WTC11 (cell line): ENCODE data around the gene CPEB4. TPM values are rescaled to one million over a fixed set of nuclear protein-coding genes. Genes with fewer than 3 reads are reported as not detected.

Source experiments
- ATAC-seq: fragments of 200-7000 bp; cut with Tn5 transposase; 2 replicates; pipeline ENCODE4 v1.10.0; 2021; ENCODE audit warnings: mild to moderate bottlenecking, moderate library complexity
- CTCF ChIA-PET: fragments of 300-600 bp; sonication (Branson Sonifier 250); formaldehyde crosslinking; loops from one replicate; lab custom pipeline; 2021; ENCODE audit warnings: antibody characterized with exemption; lab: Charles Lee
- POLR2A ChIA-PET: fragments of 350-600 bp; sonication (Branson Sonifier 250); formaldehyde crosslinking; loops from one replicate; lab custom pipeline; 2021; ENCODE audit warnings: antibody characterized with exemption; lab: Charles Lee
- DNase-seq: peaks from one replicate; pipeline ENCODE4 v3.0.0; 2021; ENCODE audit warnings: low spot score
- H3K27ac Mint-ChIP-seq: 2 replicates; pipeline ENCODE4 v1.8.0; 2021; ENCODE audit warnings: mixed read lengths
- H3K27me3 Mint-ChIP-seq: 2 replicates; pipeline ENCODE4 v1.8.0; 2021; ENCODE audit warnings: low read depth, mild to moderate bottlenecking, moderate library complexity, mixed read lengths
- H3K36me3 Mint-ChIP-seq: 2 replicates; pipeline ENCODE4 v1.8.0; 2021; ENCODE audit warnings: mixed read lengths
- H3K4me1 Mint-ChIP-seq: 2 replicates; pipeline ENCODE4 v1.8.0; 2022; ENCODE audit warnings: mixed read lengths
- H3K4me3 Mint-ChIP-seq: 2 replicates; pipeline ENCODE4 v1.8.0; 2021; ENCODE audit warnings: mild to moderate bottlenecking, moderate library complexity, mixed read lengths
- H3K9me3 Mint-ChIP-seq: 2 replicates; pipeline ENCODE4 v1.8.0; 2021; ENCODE audit warnings: mixed read lengths
- AFF4 ChIP-seq: sonication (generic); formaldehyde crosslinking; IDR thresholded peaks from 2 replicates; pipeline ENCODE4 v1.8.1; 2023; ENCODE audit warnings: mild to moderate bottlenecking, missing genetic modification reagents, borderline replicate concordance
- FOXJ3 ChIP-seq: sonication (generic); formaldehyde crosslinking; IDR thresholded peaks from 2 replicates; pipeline ENCODE4 v1.9.0; 2021; ENCODE audit warnings: missing genetic modification reagents, mild to moderate bottlenecking, borderline replicate concordance
- GTF2I ChIP-seq: fragments of 250-450 bp; sonication (Bioruptor Pico); conservative IDR thresholded peaks from 2 replicates; pipeline ENCODE4 v1.4.0; 2021; ENCODE audit warnings: mild to moderate bottlenecking
- HMGA2 ChIP-seq: fragments of 250-450 bp; sonication (Bioruptor Pico); IDR thresholded peaks from 2 replicates; pipeline ENCODE4 v1.4.0; 2021; ENCODE audit warnings: mild to moderate bottlenecking, moderate library complexity
- IRF1 ChIP-seq: sonication (generic); formaldehyde crosslinking; IDR thresholded peaks from 2 replicates; pipeline ENCODE4 v1.8.0; 2023; ENCODE audit warnings: missing genetic modification reagents
- JAZF1 ChIP-seq: fragments of 250-450 bp; sonication (Bioruptor Pico); IDR thresholded peaks from 2 replicates; pipeline ENCODE4 v1.9.0; 2021; ENCODE audit warnings: moderate library complexity, mild to moderate bottlenecking, inconsistent platforms
- MYBL2 ChIP-seq: sonication (generic); formaldehyde crosslinking; IDR thresholded peaks from 2 replicates; pipeline ENCODE4 v1.8.1; 2023; ENCODE audit warnings: mild to moderate bottlenecking, moderate library complexity, missing genetic modification reagents
- NR1H2 ChIP-seq: sonication (generic); formaldehyde crosslinking; IDR thresholded peaks from 2 replicates; pipeline ENCODE4 v1.9.0; 2021; ENCODE audit warnings: mild to moderate bottlenecking, moderate library complexity, missing genetic modification reagents
- OVOL2 ChIP-seq: fragments of 250-450 bp; sonication (Bioruptor Pico); IDR thresholded peaks from 2 replicates; pipeline ENCODE4 v1.9.0; 2021; ENCODE audit warnings: mild to moderate bottlenecking, borderline replicate concordance
- PRRX2 ChIP-seq: fragments of 250-450 bp; sonication (Bioruptor Pico); IDR thresholded peaks from 2 replicates; pipeline ENCODE4 v1.8.0; 2021; ENCODE audit warnings: mild to moderate bottlenecking
- SMAD3 ChIP-seq: sonication (generic); formaldehyde crosslinking; IDR thresholded peaks from 2 replicates; pipeline ENCODE4 v1.8.0; 2022; ENCODE audit warnings: missing genetic modification reagents, mild to moderate bottlenecking, borderline replicate concordance
- STAT6 ChIP-seq: sonication (generic); formaldehyde crosslinking; conservative IDR thresholded peaks from 2 replicates; pipeline ENCODE4 v1.8.1; 2023; ENCODE audit warnings: mild to moderate bottlenecking, low read depth, missing genetic modification reagents, moderate library complexity
- TEAD1 ChIP-seq: sonication (generic); formaldehyde crosslinking; IDR thresholded peaks from 2 replicates; pipeline ENCODE4 v1.8.0; 2022; ENCODE audit warnings: mild to moderate bottlenecking, missing genetic modification reagents
- ZNF138 ChIP-seq: sonication (generic); formaldehyde crosslinking; conservative IDR thresholded peaks from 2 replicates; pipeline ENCODE4 v1.8.1; 2022; ENCODE audit warnings: mild to moderate bottlenecking, moderate library complexity, missing genetic modification reagents
- ZNF317 ChIP-seq: sonication (generic); formaldehyde crosslinking; IDR thresholded peaks from 2 replicates; pipeline ENCODE4 v1.8.1; 2023; ENCODE audit warnings: low read depth, mild to moderate bottlenecking, moderate library complexity, missing genetic modification reagents, borderline replicate concordance
- ZNF396 ChIP-seq: fragments of 250-450 bp; sonication (Bioruptor Pico); IDR thresholded peaks from 2 replicates; pipeline ENCODE4 v1.8.0; 2021; ENCODE audit warnings: mild to moderate bottlenecking, moderate library complexity, borderline replicate concordance
- total RNA-seq: library from RNA; stranded (reverse); gene quantifications from 3 replicates; pipeline ENCODE4 v1.2.3, GENCODE V29; 2021
- TF ChIP-seq, protein P1 (sequence below): sonication (generic); formaldehyde crosslinking; IDR thresholded peaks from 2 replicates; pipeline ENCODE4 v1.8.0; 2022; ENCODE audit warnings: mild to moderate bottlenecking, missing genetic modification reagents
- TF ChIP-seq, protein P2 (sequence below): fragments of 250-450 bp; sonication (Bioruptor Pico); IDR thresholded peaks from 2 replicates; pipeline ENCODE4 v1.9.0; 2021; ENCODE audit warnings: mild to moderate bottlenecking, borderline replicate concordance
- TF ChIP-seq, protein P3 (sequence below): sonication (generic); formaldehyde crosslinking; IDR thresholded peaks from 2 replicates; pipeline ENCODE4 v1.8.0; 2022; ENCODE audit warnings: mild to moderate bottlenecking, missing genetic modification reagents

CPEB4 gene
- total RNA-seq, 1 experiment from 2014 or later, result 12.7 TPM

DNA sequence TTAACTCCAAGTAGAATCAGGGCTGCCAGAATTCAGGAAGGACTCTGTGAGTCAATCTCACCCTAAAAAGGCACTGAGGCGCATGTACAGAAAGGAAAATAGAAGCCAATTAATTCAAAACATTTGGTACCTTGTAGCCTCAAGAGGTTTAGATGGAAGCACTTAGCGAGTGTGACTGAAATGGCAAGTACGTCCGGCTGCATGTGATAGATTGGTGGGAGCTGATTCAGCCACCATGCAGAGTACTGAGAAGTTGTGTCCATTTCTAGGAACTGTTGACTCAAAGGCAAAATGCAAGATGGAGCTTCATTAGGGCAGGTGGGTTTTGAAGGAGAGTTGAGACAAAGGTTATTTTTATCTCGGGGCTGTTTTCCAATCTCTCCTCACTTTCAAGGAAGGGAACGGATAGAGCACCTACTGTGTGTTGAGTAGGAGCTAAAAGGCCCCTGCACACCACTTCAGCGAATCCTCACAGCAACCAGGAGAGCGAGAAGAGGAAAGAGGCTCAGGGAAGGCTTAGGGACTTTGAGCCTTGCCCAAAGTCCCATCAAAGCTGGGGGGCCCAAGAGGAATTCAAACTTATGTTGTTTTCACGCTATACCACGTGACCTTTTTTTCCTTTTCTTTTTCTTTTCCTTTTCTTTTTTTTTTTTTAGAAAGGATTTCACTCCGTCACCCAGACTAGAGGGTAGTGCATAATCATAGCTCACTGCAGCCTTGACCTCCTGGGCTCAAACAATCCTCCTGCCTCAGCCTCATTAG is 34.6 kb upstream of the CPEB4 start:
- no peak overlapping the region for H3K27ac Mint-ChIP-seq
- no peak overlapping the region for H3K4me3 Mint-ChIP-seq
- H3K27me3 Mint-ChIP-seq, result no peaks in the 10 kb centered on the region; the same call in 1 of the 2 replicates
- no peak for ATAC-seq
- POLR2A ChIA-PET, result no interaction called here
- peaks cover 6% of the 10 kb centered on the region; the same call in 1 of the 2 replicates for H3K4me1 Mint-ChIP-seq
- TF ChIP-seq NR1H2 (CRISPR knock-in tag) (no peak), GTF2I (CRISPR knock-in tag) (no peak), STAT6 (CRISPR knock-in tag) (no peak), JAZF1 (CRISPR knock-in tag) (no peak), ZNF138 (no peak), OVOL2 (CRISPR knock-in tag) (no peak), PRRX2 (no peak), TEAD1 (no peak)
- TF ChIP-seq, protein P1, sequence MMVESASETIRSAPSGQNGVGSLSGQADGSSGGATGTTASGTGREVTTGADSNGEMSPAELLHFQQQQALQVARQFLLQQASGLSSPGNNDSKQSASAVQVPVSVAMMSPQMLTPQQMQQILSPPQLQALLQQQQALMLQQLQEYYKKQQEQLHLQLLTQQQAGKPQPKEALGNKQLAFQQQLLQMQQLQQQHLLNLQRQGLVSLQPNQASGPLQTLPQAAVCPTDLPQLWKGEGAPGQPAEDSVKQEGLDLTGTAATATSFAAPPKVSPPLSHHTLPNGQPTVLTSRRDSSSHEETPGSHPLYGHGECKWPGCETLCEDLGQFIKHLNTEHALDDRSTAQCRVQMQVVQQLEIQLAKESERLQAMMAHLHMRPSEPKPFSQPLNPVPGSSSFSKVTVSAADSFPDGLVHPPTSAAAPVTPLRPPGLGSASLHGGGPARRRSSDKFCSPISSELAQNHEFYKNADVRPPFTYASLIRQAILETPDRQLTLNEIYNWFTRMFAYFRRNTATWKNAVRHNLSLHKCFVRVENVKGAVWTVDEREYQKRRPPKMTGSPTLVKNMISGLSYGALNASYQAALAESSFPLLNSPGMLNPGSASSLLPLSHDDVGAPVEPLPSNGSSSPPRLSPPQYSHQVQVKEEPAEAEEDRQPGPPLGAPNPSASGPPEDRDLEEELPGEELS (CRISPR knock-in tag), result no peak
- H3K9me3 Mint-ChIP-seq, result peaks cover 8% of the 10 kb centered on the region
- DNase-seq, result no peak
- CTCF ChIA-PET, result no interaction called here
- peaks cover 6% of the 10 kb centered on the region; the same call in 1 of the 2 replicates for H3K36me3 Mint-ChIP-seq

DNA sequence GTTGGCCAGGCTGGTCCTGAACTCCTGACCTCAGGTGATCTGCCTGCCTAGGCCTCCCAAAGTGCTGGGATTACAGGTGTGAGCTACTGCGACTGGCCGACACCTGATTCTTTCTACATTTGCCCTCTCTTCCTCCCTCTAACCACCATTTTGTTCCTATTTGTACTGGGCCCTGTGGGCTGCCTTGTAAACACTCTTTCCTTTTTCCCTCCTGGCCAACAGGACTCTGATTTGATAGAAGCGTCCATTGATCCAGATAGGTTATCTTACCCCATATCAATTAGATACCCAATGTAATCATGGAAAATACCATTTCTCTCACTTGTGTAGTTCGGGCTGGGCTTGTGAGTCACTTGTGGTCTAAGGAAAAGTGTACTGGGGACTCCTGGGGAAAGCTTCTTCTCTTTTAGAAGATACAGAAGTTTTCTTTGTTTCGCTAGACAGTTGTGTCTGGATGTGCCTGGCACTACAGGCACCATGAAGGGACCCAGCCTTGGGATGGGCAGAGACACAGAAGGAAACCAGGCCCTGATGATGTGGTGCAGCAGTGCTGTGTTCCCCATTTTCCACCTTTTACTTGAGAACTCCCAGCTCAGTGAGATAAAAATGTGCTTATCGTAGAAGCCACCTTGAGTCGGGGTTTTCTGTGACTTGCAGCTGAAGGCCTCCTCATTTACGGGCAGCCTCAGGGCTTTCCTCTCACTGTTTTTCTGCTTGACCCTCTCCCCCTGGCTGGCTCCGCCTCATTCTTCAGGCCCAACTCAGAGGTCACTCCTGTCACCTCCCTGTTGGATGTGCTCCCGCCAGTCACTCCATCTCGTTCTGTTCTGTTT is 32.8 kb upstream of the CPEB4 start:
- CTCF ChIA-PET, result interaction anchor here (1.4 kb wide), 1 partner anchor 70 kb away, joined by 3 read pairs; no protein-coding TSS in a partner anchor
- Mint-ChIP-seq H3K4me3 (no peak overlapping the region), H3K27me3 (no peaks in the 10 kb centered on the region), H3K27ac (peak overlapping the region; percentile 86), H3K36me3 (no peaks in the 10 kb centered on the region), H3K4me1 (peaks cover 8% of the 10 kb centered on the region), H3K9me3 (no peaks in the 10 kb centered on the region)
- POLR2A ChIA-PET, result interaction anchor here (0.6 kb wide), 1 partner anchor 108 kb away, joined by 4 read pairs; no protein-coding TSS in a partner anchor
- ATAC-seq (no peak), DNase-seq (no peak)
- TF ChIP-seq, protein P2, sequence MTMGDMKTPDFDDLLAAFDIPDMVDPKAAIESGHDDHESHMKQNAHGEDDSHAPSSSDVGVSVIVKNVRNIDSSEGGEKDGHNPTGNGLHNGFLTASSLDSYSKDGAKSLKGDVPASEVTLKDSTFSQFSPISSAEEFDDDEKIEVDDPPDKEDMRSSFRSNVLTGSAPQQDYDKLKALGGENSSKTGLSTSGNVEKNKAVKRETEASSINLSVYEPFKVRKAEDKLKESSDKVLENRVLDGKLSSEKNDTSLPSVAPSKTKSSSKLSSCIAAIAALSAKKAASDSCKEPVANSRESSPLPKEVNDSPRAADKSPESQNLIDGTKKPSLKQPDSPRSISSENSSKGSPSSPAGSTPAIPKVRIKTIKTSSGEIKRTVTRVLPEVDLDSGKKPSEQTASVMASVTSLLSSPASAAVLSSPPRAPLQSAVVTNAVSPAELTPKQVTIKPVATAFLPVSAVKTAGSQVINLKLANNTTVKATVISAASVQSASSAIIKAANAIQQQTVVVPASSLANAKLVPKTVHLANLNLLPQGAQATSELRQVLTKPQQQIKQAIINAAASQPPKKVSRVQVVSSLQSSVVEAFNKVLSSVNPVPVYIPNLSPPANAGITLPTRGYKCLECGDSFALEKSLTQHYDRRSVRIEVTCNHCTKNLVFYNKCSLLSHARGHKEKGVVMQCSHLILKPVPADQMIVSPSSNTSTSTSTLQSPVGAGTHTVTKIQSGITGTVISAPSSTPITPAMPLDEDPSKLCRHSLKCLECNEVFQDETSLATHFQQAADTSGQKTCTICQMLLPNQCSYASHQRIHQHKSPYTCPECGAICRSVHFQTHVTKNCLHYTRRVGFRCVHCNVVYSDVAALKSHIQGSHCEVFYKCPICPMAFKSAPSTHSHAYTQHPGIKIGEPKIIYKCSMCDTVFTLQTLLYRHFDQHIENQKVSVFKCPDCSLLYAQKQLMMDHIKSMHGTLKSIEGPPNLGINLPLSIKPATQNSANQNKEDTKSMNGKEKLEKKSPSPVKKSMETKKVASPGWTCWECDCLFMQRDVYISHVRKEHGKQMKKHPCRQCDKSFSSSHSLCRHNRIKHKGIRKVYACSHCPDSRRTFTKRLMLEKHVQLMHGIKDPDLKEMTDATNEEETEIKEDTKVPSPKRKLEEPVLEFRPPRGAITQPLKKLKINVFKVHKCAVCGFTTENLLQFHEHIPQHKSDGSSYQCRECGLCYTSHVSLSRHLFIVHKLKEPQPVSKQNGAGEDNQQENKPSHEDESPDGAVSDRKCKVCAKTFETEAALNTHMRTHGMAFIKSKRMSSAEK (CRISPR knock-in tag), result no peak
- TF ChIP-seq SMAD3 (CRISPR knock-in tag) (no peak), IRF1 (CRISPR knock-in tag) (no peak), ZNF396 (no peak), FOXJ3 (CRISPR knock-in tag) (no peak), HMGA2 (no peak), AFF4 (CRISPR knock-in tag) (no peak), ZNF317 (no peak), MYBL2 (no peak)
- TF ChIP-seq, protein P3, sequence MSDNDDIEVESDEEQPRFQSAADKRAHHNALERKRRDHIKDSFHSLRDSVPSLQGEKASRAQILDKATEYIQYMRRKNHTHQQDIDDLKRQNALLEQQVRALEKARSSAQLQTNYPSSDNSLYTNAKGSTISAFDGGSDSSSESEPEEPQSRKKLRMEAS (CRISPR knock-in tag), result no peak
